ENCODE data around the gene RPH3AL.
"Not testable (repeated sequence)": the region's sequence is repeated elsewhere in the genome, so short reads cannot be mapped to it uniquely, and the experiment has no call there.

The RPH3AL gene

DNA sequence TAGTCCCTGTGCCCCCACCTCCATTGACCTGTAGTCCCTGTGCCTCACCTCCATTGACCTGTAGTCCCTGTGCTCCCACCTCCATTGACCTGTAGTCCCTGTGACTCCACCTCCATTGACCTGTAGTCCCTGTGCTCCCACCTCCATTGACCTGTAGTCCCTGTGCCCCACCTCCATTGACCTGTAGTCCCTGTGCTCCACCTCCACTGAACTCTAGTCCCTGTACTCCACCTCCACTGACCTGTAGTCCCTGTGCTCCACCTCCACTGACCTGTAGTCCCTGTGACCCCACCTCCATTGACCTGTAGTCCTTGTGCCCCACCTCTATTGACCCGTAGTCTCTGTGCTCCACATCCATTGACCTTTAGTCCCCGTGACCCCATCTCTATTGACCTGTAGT lies 37.2 kb downstream of the RPH3AL start:
- not testable (repeated sequence) for DNase-seq

DNA sequence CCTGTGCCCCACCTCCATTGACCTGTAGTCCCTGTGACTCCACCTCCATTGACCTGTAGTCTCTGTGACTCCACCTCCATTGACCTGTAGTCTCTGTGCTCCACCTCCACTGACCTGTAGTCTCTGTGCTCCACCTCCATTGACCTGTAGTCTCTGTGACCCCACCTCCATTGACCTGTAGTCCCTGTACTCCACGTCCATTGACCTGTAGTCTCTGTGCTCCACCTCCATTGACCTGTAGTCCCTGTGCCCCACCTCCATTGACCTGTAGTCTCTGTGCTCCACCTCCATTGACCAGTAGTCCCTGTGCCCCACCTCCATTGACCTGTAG lies 38.0 kb downstream of the RPH3AL start:
- not testable (repeated sequence) for DNase-seq

DNA sequence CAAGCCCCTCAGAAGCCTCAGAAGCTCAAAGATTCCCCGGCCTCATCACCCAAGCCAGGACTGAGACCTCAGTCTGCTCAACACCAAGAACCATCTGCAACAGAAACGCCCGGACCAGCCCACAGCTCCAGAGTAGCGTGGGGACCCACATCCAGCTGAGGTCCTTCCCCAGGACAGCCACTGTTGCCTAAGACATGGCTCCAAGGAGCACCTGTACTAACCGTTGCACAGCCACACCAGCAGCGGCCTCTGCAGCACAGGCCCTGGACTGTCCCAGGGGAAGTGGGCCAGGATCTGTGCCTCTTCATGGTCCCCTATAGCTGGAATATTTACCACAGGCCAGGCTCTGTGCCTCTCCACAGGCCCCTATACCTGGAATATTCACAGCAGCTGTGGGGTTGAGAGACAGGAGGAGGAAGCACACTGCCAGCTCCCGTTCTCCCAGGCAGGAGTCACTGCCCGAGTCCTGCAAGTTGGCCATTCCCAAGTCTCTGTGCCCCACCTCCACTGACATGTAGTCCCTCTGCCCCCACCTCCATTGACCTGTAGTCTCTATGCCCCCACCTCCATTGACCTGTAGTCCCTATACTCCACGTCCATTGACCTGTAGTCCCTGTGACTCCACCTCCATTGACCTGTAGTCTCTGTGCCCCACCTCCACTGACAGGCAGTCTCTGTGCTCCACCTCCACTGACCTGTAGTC lies 38.5 kb downstream of the RPH3AL start:
- no peak for DNase-seq

DNA sequence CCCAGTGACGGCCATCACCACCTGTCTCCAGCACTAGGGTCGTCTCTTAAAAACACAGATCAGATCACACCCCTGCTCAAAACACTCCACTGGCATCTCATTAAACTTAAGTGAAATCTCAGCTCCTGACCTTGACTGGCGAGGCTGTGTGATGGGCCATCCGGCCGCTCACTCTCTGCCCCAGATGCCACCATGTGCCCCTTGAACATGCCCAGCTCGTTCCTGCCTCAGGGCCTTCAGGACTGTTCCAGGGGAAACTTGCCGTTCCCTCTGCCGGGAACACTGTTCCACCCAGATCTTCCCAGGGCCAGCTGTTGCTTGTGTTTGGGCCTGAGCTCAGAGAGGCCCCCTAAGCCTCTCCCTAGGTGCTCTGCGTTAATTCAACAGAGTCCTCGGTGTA lies 39.4 kb downstream of the RPH3AL start:
- DNase-seq: no peak

- no peak for DNase-seq
Measured at GRCh38 chr17:312476-313148, 40.0 kb downstream of the RPH3AL start.

- no peak for DNase-seq
Measured at GRCh38 chr17:311119-311782, 41.4 kb downstream of the RPH3AL start.

DNA sequence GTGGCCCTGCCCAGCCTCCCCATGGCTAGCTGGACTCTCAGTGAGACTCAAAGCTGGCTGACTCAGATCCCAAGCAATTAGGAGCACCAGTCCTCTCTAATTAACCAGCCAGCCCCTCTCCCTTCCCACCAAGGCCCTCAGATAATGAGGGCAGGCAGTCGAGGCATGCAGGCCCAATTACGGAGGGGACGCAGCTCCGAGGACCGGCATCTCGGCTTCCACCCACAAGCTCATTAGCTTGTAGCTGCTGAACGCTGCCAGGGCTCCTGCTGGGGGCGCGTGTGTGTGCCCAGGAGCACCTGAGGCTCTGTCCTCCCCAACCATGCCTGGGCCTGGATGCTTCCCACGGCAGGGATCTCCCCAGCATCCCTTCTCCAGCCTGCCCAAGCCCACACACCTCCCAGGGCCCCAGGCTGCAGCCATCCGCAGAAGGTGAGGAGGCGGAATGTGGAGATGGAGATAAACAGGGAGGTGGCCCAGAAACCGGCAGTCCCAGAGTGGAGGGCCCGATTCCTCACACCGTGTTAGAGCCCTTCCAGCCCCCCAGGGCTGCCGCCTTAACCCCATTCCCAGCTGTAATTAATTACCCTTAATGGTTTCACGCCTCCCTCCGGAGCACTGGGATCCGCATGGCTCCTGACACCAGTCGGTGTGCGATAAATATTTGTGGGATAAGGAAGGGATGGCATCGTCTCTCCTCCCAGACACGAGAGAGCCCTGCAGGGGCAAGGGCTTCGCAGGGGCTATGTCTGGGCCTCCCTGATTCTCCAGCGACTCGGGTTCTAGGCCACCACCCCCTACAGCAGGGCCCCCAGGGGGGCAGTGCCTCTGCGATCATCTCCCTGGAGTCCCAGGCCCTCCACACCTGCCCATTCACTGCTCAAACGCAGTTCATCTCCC lies 42.2 kb downstream of the RPH3AL start:
- peak; percentile 89 for DNase-seq

DNA sequence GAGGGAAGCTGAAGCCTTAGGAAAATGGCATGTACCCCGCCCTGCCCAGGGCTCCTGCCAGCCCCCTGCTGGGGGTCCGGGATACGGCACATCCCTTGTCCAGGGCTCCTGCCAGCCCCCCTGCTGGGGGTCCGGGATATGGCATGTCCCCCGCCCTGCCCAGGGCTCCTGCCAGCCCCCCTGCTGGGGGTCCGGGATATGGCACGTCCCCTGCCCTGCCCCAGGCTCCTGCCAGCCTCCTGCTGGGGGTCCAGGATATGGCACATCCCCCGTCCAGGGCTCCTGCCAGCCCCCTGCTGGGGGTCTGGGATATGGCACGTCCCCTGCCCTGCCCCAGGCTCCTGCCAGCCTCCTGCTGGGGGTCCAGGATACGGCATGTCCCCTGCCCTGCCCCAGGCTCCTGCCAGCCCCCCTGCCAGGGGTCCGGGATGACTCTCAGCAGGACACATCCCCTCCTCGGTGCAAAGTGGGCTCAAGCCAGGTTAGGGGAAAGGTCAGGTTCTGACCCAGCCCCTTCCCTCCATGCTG lies 43.2 kb downstream of the RPH3AL start:
- peak; percentile 85 for DNase-seq

- peak; percentile 74 for DNase-seq
Measured at GRCh38 chr17:307741-308507, 44.7 kb downstream of the RPH3AL start.

GRCh38 chr17:307295-307691 lies 45.3 kb downstream of the RPH3AL start:
- DNase-seq: no peak

GRCh38 chr17:306536-307294 lies 45.9 kb downstream of the RPH3AL start:
- no peak for DNase-seq

DNA sequence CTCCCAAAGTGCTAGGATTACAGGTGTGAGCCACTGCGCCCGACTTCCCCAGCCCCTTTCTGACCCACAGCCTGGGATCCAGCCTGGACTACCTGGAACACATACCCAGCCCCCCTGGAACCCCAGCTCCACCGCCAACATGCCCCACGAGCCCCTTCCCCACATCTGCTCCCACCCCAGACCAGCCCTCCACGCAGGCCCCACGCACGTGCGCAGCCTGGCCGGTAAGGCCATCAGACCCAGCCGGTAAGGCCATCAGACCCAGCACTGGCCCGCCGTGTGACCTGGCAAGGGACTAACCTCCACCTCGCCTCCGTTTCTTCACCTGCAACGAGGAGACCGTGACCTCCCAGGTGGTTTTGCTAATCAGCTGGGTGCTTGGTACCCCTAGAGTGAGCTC lies 46.5 kb downstream of the RPH3AL start:
- no peak for DNase-seq

GRCh38 chr17:305090-305976 lies 47.3 kb downstream of the RPH3AL start:
- peak; percentile 55 for DNase-seq

DNA sequence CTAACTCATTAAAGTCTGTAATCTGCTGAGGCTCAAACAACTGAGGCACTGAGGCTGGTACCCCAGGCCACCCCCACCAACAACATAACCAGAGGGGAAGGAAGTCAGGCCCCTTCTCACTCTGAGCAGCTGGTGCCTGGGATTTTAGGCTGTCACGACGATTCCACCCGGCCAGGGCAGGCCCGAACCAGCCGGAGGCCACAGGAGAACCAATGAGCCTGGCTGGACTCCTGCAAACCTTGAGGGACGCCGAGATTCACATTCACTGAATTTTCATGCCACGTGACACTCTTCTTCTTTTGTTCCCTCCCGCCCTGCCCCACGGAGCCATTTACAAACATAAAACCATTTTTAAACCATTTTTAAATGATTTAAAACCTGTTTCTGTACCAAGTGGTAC lies 48.1 kb downstream of the RPH3AL start:
- DNase-seq: peak; percentile 77

DNA sequence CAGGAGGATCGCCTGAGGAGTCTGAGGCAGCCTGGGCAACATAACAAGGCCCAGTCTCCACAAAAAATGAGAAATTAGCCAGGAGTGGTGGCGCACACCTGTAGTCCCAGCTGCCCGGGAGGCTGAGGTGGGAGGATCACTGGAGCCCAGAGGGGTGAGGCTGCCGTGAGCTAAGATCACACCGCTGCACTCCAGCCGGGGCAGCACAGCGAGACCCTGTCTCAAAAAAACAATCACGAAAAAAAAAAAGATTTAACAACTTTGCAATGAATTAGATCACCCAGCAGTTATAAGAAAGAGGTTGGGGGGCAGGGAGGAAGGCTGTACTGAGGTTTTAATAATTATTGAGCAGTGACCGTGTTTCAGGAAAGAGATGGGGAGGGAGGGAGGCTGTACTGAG lies 49.4 kb downstream of the RPH3AL start:
- DNase-seq: peak; percentile 66

DNA sequence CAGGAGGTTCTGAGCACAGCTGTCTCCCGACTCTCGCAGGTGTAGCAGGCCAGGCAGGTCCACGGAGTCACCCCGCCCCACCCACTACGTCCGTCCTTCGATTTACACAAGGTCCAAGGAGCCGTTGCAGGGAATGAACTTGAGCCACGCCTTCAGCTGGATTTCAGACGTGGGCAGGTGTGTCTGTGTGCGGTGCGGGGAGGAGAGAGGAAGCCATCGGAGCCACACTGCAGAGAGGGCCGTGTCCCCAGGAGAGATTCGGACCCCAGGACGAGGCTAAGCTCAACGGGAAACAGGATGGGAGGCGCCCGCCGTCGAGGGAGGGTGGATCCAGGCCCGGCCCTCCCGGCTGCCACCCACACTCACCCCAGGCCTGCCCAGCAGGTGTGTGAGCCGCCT lies 50.3 kb downstream of the RPH3AL start:
- no peak for DNase-seq

GRCh38 chr17:301681-302299 lies 50.8 kb downstream of the RPH3AL start:
- peak; percentile 73 for DNase-seq

DNA sequence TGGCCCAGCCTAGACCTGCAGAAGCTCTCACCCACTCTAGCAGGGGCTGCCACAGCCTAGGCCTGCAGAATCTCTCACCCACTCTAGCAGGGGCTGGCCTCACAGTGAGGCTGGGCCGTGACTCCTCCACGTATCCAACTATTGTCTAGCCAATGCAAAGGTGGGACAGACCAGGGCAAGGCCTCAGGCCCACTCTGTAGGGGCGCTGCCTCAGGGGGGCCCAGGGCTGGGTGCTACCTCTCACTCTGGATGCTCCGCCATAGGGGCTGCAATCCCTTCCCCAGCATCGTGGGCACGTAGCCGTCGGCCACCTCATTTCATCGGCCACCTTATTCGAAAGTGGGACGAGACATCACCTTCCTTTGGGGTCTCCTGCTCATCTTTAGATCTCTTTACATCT lies 51.7 kb downstream of the RPH3AL start:
- peak; percentile 3 for DNase-seq

DNA sequence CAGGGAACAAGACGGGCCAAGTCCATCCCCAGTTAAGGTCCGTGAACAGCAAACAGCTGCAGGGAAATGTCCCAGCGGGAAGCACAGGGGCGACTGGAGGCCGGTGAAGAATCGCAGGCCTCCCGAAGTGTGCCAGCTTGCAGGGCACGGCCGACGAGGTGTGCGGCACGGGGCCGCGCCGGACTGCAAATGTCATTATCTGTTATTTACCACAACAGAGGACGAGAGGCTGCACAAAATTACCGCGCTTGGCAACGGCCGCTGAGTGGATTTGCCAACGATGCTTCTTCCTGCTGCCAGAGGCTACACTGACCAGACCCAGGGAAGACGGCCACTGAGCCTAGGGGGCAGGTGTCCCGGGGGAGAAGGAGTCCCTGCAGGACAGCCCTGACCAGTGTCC lies 53.1 kb downstream of the RPH3AL start:
- peak; percentile 8 for DNase-seq

Data from retina (tissue), 1 donor.